NOMO-1 treated with DMSO at 0.1 percent for 48 hours (cell line): ENCODE measurements around the gene ARSK.

Experiments
- DNase-seq: peaks from one replicate; lab custom pipeline; 2025; ENCODE audit not compliant: unreplicated experiment; lab: John Stamatoyannopoulos, UW

The ARSK gene

GRCh38 chr5:95646569-95647431 lies 91.9 kb downstream of the ARSK start, which contains the start of gene RFESD:
RFESD (plus strand) TSS chr5:95646777; CDS start chr5:95652272, 5,495 bp downstream.
- peak; percentile 94 for DNase-seq

GRCh38 chr5:95647886-95648860 lies 93.3 kb downstream of the ARSK start:
- DNase-seq, result peak; percentile 52

- no peak for DNase-seq
Measured at GRCh38 chr5:95649274-95649673, 94.4 kb downstream of the ARSK start.

- no peak for DNase-seq
Measured at GRCh38 chr5:95649842-95650620, 95.1 kb downstream of the ARSK start.

GRCh38 chr5:95652849-95653248 lies 97.9 kb downstream of the ARSK start:
- no peak for DNase-seq

- DNase-seq, result no peak
Measured at GRCh38 chr5:95654196-95654595, 99.3 kb downstream of the ARSK start.
